GM18502 (cell line): ENCODE results near the gene ATF3.

ENCODE experiments used
- ATAC-seq: cut with Tn5 transposase; IDR thresholded peaks from one replicate; pipeline ENCODE4 v1.9.1; 2021; ENCODE audit warnings: mild to moderate bottlenecking; ENCODE audit not compliant: unreplicated experiment, poor library complexity

The ATF3 gene, protein sequence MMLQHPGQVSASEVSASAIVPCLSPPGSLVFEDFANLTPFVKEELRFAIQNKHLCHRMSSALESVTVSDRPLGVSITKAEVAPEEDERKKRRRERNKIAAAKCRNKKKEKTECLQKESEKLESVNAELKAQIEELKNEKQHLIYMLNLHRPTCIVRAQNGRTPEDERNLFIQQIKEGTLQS

GRCh38 chr1:212608392-212608958 is at the start of gene ATF3:
Gene ATF3 (plus strand): TSS chr1:212608761. CDS start chr1:212615022, 6,261 bp downstream.
- peak; percentile 77 for ATAC-seq

DNA sequence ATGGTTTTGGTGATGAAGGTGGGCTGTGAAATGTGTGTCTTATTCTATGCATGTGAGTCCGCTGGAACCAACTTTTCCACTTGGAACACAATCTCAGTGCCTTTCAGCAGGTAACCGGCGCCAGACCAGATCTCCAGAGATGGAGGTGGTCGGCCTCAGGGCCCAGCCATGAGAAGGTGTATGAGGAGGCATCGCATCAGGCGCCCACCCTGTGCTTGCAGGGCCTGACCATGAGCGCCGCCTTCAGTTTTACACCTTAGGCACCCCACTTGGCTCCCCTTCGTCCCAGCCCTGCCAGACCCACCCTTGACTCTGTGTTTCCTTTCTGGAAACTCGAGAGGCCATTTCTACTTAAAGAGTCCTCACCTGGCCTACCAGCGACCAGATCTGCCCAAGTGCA is 48.6 kb upstream of the ATF3 start:
- no peak for ATAC-seq

DNA sequence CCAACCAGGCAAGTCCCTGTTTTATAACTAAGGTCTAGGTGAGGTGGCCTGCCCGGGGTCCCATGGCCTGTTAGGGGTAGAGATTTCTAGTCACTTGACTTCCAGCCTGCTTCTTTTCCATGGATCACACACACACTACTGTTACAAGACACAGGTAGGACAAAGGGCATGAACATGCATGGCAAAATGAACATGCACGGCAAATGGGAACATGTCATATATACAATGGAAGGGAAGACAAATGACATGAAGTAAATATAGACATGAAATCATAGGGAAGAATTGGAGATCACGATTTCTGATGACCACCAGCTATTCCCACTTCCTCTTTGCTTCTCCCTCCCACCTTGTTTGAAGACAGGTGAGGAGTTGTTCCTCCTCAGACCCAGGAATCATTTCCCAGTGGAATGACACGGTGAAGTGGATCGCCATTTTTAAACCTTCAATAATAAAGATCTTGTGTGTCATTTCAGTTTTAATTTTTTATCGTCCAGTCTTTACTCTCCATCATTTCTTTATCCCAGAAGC is 47.6 kb upstream of the ATF3 start:
- no peak for ATAC-seq

DNA sequence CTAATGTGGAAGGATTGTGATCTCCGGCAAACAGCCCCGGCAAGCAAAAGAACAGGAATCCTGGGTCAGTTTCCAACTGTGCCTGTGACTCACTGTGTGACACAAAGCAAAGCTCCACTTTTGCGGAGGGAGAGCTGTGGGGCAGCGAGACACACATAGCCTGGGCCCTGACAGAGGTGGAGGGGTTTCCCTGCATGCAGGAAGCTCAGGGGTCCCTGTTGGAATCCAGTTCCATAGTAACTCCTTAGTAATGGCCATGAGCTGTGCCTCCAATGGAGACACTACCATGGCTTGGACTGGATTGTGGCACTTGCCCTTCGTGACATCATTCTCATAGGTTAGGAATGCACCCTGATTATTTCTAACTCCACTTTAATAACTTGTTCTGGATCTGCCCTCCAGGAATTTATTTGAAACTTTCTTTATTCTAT is 47.0 kb upstream of the ATF3 start:
- ATAC-seq: no peak

GRCh38 chr1:212562771-212563170 is 45.8 kb upstream of the ATF3 start:
- no peak for ATAC-seq

DNA sequence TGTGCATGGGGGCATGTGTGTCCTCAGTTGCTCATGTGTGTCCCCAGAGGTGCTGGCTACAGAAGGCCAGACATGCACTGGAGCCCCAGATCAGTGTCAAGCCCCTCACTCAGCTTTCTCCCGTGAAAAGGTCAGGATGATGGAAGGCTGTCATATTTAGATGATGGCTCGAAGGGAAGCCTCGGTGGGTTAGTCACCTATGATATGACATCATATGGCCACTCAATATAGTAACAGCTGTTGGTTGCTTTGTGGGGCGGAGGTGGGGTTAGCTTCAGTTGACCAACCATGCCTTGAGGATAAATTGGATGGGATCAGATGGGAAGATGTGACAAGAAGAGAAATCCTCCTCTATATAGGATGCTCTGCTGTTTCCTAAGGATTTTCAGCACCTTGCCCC is 43.5 kb upstream of the ATF3 start:
- ATAC-seq: no peak

GRCh38 chr1:212565571-212566305 is 42.8 kb upstream of the ATF3 start:
- ATAC-seq: no peak

DNA sequence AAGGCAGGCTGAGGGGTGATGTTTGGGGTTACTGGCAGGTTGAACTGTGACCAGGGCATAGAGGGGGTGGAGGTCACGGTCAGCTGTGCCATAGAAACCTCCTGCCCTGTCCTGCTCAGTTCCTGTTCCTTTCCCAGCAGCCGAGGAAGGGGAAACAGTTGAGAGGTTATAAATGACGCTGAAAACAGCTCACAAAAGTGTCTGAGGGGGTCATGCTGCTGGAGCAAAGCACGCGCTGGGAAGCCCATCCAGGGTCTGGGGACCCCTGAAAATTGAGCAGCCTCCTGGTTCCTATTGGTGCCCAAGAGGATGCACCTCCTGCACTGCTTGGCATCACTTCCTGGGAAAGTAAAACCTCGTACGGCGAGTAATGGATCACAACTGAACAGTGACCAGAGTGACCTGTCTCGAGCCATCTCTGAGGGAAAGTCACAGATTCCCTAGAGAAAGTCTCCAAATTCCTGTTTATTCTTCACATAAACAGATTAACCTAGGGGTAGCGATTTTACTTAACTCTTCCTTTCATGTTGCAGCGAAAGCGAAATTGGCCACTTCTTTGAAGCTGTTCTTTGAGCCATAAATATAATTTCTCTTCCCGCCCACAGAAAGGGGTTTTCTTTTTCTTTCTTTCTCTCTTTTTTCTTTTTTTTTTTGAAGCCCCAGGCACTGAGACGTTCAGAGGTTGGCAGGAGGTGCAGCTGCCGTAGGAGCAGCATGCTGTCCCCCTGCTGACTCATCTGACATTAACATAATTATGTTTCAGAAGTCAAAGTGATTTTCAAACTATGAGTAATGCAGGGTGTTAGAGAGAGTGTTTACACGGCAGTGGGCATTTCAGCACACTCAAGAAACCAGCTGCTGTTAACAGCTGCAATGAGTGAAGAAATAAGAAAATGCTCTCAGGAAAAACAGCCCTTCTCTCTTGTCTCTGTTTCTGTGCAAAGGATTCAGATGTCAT is 41.8 kb upstream of the ATF3 start:
- ATAC-seq: peak; percentile 99

GRCh38 chr1:212567638-212568037 is 40.9 kb upstream of the ATF3 start:
- no peak for ATAC-seq

DNA sequence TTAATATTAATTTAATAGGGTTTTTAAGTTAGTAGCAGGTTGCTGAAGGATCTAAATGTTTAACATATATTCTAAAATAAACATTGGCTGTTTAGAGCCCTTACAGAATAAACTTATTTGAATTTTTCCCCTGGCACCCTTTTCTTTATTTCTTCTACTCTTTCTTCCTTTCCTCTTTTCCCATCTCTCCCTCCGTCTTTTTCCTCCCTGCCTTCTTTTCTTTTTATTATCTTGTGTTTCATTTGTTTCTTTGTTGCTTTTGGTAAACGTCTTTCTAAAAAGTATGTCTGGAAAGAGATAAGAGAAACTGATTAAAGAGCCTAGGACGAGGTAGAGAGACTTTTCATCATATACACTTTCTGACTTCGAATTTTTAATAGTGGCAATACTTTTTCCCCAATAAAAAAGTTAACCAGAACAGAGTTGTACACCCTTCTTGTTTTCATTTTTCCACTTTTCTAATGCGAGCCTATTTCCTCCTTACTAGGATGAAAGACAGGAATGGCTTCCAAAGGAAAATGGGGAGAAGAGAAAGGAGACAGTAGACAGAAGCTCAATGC is 39.5 kb upstream of the ATF3 start:
- ATAC-seq: no peak

GRCh38 chr1:212574732-212575131 is 33.8 kb upstream of the ATF3 start:
- no peak for ATAC-seq

DNA sequence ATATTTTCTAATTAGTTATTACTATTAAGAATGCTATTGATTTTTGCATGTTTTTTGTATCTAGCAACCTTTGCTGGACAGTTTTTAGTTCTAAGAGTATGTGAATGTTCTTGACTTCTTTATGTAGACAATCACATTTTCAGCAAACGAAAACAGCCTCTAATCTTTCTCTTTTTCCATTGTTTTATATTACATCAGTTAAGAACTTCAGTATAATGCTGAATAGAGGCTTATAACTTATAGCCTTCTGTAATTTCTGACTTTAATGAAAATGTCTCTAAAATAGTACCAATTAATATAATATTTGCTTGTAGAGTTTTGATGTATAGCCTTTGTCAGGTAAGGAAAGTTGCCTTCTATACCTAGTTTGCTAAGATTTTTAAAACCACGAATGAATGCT is 33.2 kb upstream of the ATF3 start:
- no peak for ATAC-seq

DNA sequence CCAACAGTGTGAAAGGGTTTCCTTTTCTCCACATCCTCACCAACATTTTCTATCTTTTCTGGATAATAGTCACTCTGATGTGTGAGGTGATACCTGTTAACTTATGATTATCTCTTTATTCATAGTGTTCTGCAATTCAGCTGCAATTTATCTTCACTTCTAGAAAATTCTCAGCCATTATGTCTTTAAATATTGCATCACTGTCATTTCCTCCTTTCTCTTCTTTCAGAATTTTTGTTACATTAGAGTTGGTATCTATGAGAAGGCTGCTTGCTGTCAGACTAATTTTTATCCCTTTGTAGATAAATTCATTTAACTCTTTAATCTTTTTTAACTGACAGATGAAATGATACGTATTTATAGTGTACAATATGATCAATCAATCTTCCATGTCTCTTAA is 30.5 kb upstream of the ATF3 start:
- no peak for ATAC-seq

DNA sequence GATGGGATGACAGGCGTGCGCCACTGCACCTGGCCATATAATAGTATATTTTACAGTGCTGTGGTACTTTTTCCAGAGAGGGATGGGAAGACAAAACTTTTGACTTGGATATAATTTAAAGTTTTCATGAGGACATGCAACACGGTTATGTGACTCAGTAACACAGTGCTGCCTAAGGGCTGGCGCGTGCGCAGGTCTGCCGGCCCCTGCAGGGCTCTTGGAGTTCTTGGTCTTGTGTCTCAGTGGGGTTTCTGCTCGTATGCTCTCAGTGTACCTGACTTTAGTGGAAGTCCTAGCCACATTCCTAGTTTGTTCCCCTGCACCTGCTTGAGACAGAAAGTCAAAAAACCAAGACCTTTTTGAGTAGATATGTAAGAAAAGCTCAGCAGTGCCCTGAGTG is 27.5 kb upstream of the ATF3 start:
- no peak for ATAC-seq

- ATAC-seq: no peak
Observed at GRCh38 chr1:212582291-212582690, 26.3 kb upstream of the ATF3 start.

DNA sequence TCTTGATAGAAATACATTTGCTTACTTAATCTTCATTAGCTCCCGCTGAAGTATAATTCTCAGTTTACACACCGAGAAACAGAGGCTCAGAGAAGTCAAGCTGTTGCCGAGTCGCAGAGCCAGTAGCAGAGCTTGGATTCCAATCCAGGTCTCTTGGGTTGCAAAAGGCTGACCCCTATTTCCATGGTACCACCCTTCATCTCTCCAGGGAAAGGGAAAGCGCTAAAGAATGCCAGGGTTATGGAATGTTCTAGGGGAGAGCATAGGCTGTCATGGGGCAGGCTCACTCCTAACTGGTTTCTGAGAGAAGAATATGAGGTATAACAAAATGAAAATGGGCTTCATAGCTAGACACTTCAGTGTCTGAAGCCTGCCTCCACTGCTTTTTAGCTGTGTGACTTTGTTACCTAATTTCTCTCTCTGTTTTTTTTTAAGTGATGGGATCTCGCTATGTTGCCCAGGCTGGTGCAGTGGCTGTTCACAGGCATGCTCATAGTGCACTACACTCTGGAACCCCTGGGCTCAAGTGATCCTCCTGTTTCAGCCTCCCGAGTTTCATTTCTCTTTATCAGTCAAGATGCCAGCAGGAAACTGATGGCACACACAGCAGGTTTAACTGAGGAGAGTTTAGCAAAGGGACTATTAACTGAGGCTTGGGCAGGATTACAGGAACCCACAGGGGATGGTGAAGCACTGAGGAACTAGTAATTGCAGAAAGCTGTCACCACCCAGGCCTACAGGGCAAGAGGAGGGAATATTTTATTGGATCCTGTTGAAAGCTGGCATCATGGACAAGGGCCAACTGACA is 25.5 kb upstream of the ATF3 start:
- ATAC-seq: no peak

- no peak for ATAC-seq
Observed at GRCh38 chr1:212583643-212584042, 24.9 kb upstream of the ATF3 start.

- no peak for ATAC-seq
Observed at GRCh38 chr1:212584092-212584886, 24.3 kb upstream of the ATF3 start.

DNA sequence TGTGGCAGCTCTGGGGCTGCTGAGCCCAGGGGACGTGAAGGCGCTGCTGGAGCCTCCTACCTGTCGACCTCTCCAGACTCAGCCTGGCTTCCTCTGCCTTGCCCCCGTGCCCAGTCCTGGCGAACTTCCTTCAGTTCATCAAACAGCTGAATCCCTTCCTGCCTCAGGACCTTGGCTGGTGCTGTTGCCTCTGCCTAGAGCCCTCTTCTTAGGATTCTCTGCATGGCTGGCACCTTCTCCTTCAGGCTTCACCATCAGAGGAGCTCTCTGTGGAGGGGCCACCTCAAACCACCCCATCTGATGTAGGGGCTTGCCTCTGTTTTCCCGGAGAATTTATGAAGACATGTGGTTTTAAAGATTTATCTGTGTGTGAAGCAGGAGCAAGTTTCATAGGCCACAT is 23.4 kb upstream of the ATF3 start:
- ATAC-seq: no peak
